Brain microvascular endothelial cell (primary cell): ENCODE results near the gene EBLN1.
A peak's percentile ranks its signal among the peaks of the same experiment; 100 is the strongest.

Experiments
- DNase-seq: peaks from one replicate; pipeline ENCODE4 v3.0.0-alpha.2; 2020
- H3K27ac ChIP-seq: fragments of 250-450 bp; sonication (Bioruptor Pico); 2 replicates; pipeline ENCODE4 v1.5.1; 2020; ENCODE audit warnings: mild to moderate bottlenecking, moderate library complexity
- H3K27me3 ChIP-seq: fragments of 250-450 bp; sonication (Bioruptor Pico); replicated peaks from 2 replicates; pipeline ENCODE4 v1.5.1; 2020; ENCODE audit warnings: mild to moderate bottlenecking
- H3K36me3 ChIP-seq: fragments of 250-450 bp; sonication (Bioruptor Pico); replicated peaks from 2 replicates; pipeline ENCODE4 v1.5.1; 2020; ENCODE audit warnings: mild to moderate bottlenecking
- H3K4me3 ChIP-seq: 2 replicates; pipeline ENCODE4 v1.5.1; 2011; ENCODE audit warnings: low read depth, mild to moderate bottlenecking, control low read depth, low read length, moderate library complexity
- CTCF ChIP-seq: IDR thresholded peaks from 2 replicates; pipeline ENCODE4 v1.5.1; 2011; ENCODE audit warnings: low read depth, mild to moderate bottlenecking, moderate library complexity, low read length, control low read depth, inconsistent platforms; ENCODE audit errors: missing control alignments
- in situ Hi-C: cut with HindIII; loops from 2 replicates; pipeline ENCODE4 v1.10.0; 2017; ENCODE audit warnings: low sequenced_read_pairs, low pct_ligation_motif_present

The EBLN1 gene

GRCh38 chr10:22230158-22230833 lies 12.5 kb upstream of the EBLN1 start:
- peak; percentile 51 for DNase-seq
- H3K4me3 ChIP-seq: peak overlapping the region; percentile 72
- in situ Hi-C loops: no loop called here
- H3K27me3 ChIP-seq: no peaks in the 10 kb centered on the region
- no peaks in the 10 kb centered on the region for H3K36me3 ChIP-seq
- H3K27ac ChIP-seq: no peak overlapping the region
- no peak for TF ChIP-seq CTCF

GRCh38 chr10:22229802-22230157 lies 12.0 kb upstream of the EBLN1 start:
- no peak for DNase-seq
- H3K36me3 ChIP-seq: no peaks in the 10 kb centered on the region
- in situ Hi-C loops: no loop called here
- no peak for TF ChIP-seq CTCF
- peak overlapping the region; percentile 72 for H3K4me3 ChIP-seq
- H3K27me3 ChIP-seq: no peaks in the 10 kb centered on the region
- H3K27ac ChIP-seq: peak overlapping the region; percentile 12

- in situ Hi-C loops: no loop called here
- peak overlapping the region; percentile 72 for H3K4me3 ChIP-seq
- H3K27me3 ChIP-seq: no peaks in the 10 kb centered on the region
- TF ChIP-seq CTCF: no peak
- no peaks in the 10 kb centered on the region for H3K36me3 ChIP-seq
- DNase-seq: peak; percentile 90
- H3K27ac ChIP-seq: peak overlapping the region; percentile 37
Measured at GRCh38 chr10:22228943-22229801, 11.4 kb upstream of the EBLN1 start.

GRCh38 chr10:22228167-22228938 lies 10.5 kb upstream of the EBLN1 start:
- Histone ChIP-seq H3K27me3 (no peaks in the 10 kb centered on the region), H3K36me3 (no peaks in the 10 kb centered on the region), H3K27ac (peak overlapping the region; percentile 37), H3K4me3 (peak overlapping the region; percentile 72)
- TF ChIP-seq CTCF: no peak
- in situ Hi-C loops: no loop called here
- DNase-seq: no peak

- no peak for DNase-seq
- no peak overlapping the region for H3K27ac ChIP-seq
- no peaks in the 10 kb centered on the region for H3K27me3 ChIP-seq
- H3K4me3 ChIP-seq: no peak overlapping the region
- H3K36me3 ChIP-seq: no peaks in the 10 kb centered on the region
- in situ Hi-C loops: no loop called here
- no peak for TF ChIP-seq CTCF
Measured at GRCh38 chr10:22226599-22226998, 8.8 kb upstream of the EBLN1 start.
